Measurements from ENCODE around the gene HTT.
"Not testable (repeated sequence)": the region's sequence is repeated elsewhere in the genome, so short reads cannot be mapped to it uniquely, and the experiment has no call there.

Gene HTT

GRCh38 chr4:3082925-3083515, 8.5 kb downstream of the HTT start:
- no peak for DNase-seq (ENCODE audit: low read depth in 2 of 2)

GRCh38 chr4:3083732-3084131, 9.3 kb downstream of the HTT start:
- DNase-seq (ENCODE audit: low read depth in 2 of 2), result no peak

GRCh38 chr4:3085948-3086670, 11.6 kb downstream of the HTT start:
- no peak for DNase-seq (ENCODE audit: low read depth in 2 of 2)

- DNase-seq (ENCODE audit: low read depth in 2 of 2), result no peak
Observed at GRCh38 chr4:3087115-3087797, 12.8 kb downstream of the HTT start.

- DNase-seq (ENCODE audit: low read depth in 2 of 2), result no peak
Observed at GRCh38 chr4:3091464-3091863, 17.0 kb downstream of the HTT start.

- DNase-seq (ENCODE audit: low read depth in 2 of 2), result not testable (repeated sequence)
Observed at GRCh38 chr4:3094701-3095100, 20.2 kb downstream of the HTT start.

GRCh38 chr4:3096202-3096601, 21.7 kb downstream of the HTT start:
- no peak for DNase-seq (ENCODE audit: low read depth in 2 of 2)

- no peak for DNase-seq (ENCODE audit: low read depth in 2 of 2)
Observed at GRCh38 chr4:3098346-3098745, 23.9 kb downstream of the HTT start.

- DNase-seq (ENCODE audit: low read depth in 2 of 2), result peak; percentile 81 to 91
Observed at GRCh38 chr4:3106339-3107186, 32.1 kb downstream of the HTT start.

- DNase-seq (ENCODE audit: low read depth in 2 of 2), result no peak
Observed at GRCh38 chr4:3107271-3107670, 32.8 kb downstream of the HTT start.

- no peak for DNase-seq (ENCODE audit: low read depth in 2 of 2)
Observed at GRCh38 chr4:3107691-3108121, 33.2 kb downstream of the HTT start.

- DNase-seq (ENCODE audit: low read depth in 2 of 2), result no peak
Observed at GRCh38 chr4:3108211-3108610, 33.7 kb downstream of the HTT start.

- no peak for DNase-seq (ENCODE audit: low read depth in 2 of 2)
Observed at GRCh38 chr4:3111461-3111860, 37.0 kb downstream of the HTT start.

GRCh38 chr4:3112201-3112600, 37.7 kb downstream of the HTT start:
- no peak for DNase-seq (ENCODE audit: low read depth in 2 of 2)

- DNase-seq (ENCODE audit: low read depth in 2 of 2), result no peak
Observed at GRCh38 chr4:3112609-3113469, 38.4 kb downstream of the HTT start.

- DNase-seq (ENCODE audit: low read depth in 2 of 2), result no peak
Observed at GRCh38 chr4:3114377-3114776, 39.9 kb downstream of the HTT start.

GRCh38 chr4:3115637-3116270, 41.3 kb downstream of the HTT start:
- DNase-seq (ENCODE audit: low read depth in 2 of 2), result no peak

GRCh38 chr4:3116955-3117354, 42.5 kb downstream of the HTT start:
- DNase-seq (ENCODE audit: low read depth in 2 of 2), result no peak

GRCh38 chr4:3118312-3118711, 43.8 kb downstream of the HTT start:
- no peak for DNase-seq (ENCODE audit: low read depth in 2 of 2)

- no peak for DNase-seq (ENCODE audit: low read depth in 2 of 2)
Observed at GRCh38 chr4:3119464-3119863, 45.0 kb downstream of the HTT start.

GRCh38 chr4:3121110-3121509, 46.6 kb downstream of the HTT start:
- DNase-seq (ENCODE audit: low read depth in 2 of 2), result no peak

All from stimulated activated CD8-positive, alpha-beta memory T cell treated with anti-CD3 and anti-CD28 coated beads, Interleukin-2, amount 100 ng/mL, for 48 hours (primary cell).